ENCODE results near the gene TMF1.

DNA sequence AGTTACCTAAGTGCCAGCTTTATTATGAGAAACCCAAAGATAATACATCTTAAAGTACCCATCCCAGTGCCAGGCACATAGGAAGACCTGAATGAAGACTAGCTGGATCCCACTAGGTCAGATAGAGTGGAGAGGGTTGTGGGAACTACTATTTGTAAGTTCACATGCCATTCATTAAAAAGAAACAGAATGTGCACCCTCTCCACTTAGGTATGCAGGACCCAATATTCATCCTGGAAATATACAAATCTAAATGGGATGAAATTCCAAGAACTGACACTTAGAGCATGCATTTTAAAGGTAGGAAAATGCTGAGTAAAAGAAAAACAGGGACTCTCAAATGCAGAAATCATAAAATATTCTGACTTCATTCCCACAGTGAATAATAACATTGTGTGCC lies 53.0 kb downstream of the TMF1 start:
- TF ChIP-seq, protein P1, sequence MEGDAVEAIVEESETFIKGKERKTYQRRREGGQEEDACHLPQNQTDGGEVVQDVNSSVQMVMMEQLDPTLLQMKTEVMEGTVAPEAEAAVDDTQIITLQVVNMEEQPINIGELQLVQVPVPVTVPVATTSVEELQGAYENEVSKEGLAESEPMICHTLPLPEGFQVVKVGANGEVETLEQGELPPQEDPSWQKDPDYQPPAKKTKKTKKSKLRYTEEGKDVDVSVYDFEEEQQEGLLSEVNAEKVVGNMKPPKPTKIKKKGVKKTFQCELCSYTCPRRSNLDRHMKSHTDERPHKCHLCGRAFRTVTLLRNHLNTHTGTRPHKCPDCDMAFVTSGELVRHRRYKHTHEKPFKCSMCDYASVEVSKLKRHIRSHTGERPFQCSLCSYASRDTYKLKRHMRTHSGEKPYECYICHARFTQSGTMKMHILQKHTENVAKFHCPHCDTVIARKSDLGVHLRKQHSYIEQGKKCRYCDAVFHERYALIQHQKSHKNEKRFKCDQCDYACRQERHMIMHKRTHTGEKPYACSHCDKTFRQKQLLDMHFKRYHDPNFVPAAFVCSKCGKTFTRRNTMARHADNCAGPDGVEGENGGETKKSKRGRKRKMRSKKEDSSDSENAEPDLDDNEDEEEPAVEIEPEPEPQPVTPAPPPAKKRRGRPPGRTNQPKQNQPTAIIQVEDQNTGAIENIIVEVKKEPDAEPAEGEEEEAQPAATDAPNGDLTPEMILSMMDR (IDR thresholded peaks at IDR 0.05): no peak
- no peak for TF ChIP-seq POLR2A (IDR thresholded peaks at IDR 0.05)

Measured in adrenal gland (tissue), 5 donors.